Measurements from ENCODE around the gene BMPR2.
"Not testable (repeated sequence)": the region's sequence is repeated elsewhere in the genome, so short reads cannot be mapped to it uniquely, and the experiment has no call there.

BMPR2 gene

GRCh38 chr2:202510911-202511310, 134.8 kb downstream of the BMPR2 start:
- peak; percentile 32 for FAIRE-seq
- DNase-seq (ENCODE audit: insufficient read length, low spot score): no peak
- TF ChIP-seq CTCF (IDR thresholded peaks at IDR 0.05; ENCODE audit: insufficient read depth, missing control alignments): no peak

- DNase-seq (ENCODE audit: insufficient read length, low spot score): no peak
- FAIRE-seq: peak; percentile 21
Measured at GRCh38 chr2:202512176-202512575, 136.0 kb downstream of the BMPR2 start.

DNA sequence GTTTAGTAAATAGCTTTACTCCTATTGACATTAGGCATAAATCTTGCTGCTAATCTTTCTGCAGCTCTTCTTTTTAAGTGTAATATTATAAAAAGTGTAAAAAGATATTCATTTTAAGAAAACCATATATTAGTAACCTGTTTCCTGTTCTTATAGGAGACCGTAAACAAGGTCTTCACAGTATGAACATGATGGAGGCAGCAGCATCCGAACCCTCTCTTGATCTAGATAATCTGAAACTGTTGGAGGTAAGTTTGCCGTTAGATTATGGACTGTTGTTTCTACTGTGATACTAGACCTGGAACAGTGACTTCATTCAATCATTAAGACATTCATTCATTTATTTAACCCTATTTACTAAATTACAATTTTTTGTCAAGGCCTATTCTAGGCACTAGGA, 138.6 kb downstream of the BMPR2 start:
- no peak for DNase-seq (ENCODE audit: insufficient read length, low spot score)
- FAIRE-seq: no peak
- TF ChIP-seq CTCF (IDR thresholded peaks at IDR 0.05; ENCODE audit: insufficient read depth, missing control alignments): no peak

More at GRCh38 chr2:202512176-202512575, 136.0 kb downstream of the BMPR2 start:
- TF ChIP-seq CTCF (IDR thresholded peaks at IDR 0.05; ENCODE audit: insufficient read depth, missing control alignments): no peak

DNA sequence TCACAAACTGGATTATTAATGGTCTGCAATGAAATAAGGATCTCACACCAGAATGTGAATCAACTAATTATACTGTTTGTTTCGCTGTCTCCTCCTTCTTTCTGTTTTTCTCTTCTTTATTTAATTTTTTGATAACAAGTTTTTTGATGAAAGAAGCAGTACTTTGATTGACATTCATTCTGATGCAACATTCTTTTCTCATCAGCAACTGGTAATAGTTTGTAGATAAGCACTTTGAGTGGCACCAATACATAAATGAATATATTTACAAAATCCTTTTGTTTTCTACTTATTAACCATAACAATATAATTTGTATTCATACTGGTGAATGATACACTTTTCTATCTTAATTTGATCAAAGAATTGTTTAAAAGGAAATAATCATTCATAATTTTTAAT, 143.3 kb downstream of the BMPR2 start:
- FAIRE-seq (no peak), DNase-seq (ENCODE audit: insufficient read length, low spot score) (no peak)
- TF ChIP-seq CTCF (IDR thresholded peaks at IDR 0.05; ENCODE audit: insufficient read depth, missing control alignments): no peak

GRCh38 chr2:202521470-202521869, 145.3 kb downstream of the BMPR2 start:
- DNase-seq (ENCODE audit: insufficient read length, low spot score): no peak
- FAIRE-seq: no peak
- no peak for TF ChIP-seq CTCF (IDR thresholded peaks at IDR 0.05; ENCODE audit: insufficient read depth, missing control alignments)

GRCh38 chr2:202529389-202529788, 153.3 kb downstream of the BMPR2 start:
- DNase-seq (ENCODE audit: insufficient read length, low spot score) (no peak), FAIRE-seq (no peak)
- no peak for TF ChIP-seq CTCF (IDR thresholded peaks at IDR 0.05; ENCODE audit: insufficient read depth, missing control alignments)

GRCh38 chr2:202530038-202530437, 153.9 kb downstream of the BMPR2 start:
- no peak for FAIRE-seq
- no peak for DNase-seq (ENCODE audit: insufficient read length, low spot score)
- TF ChIP-seq CTCF (IDR thresholded peaks at IDR 0.05; ENCODE audit: insufficient read depth, missing control alignments): no peak

DNA sequence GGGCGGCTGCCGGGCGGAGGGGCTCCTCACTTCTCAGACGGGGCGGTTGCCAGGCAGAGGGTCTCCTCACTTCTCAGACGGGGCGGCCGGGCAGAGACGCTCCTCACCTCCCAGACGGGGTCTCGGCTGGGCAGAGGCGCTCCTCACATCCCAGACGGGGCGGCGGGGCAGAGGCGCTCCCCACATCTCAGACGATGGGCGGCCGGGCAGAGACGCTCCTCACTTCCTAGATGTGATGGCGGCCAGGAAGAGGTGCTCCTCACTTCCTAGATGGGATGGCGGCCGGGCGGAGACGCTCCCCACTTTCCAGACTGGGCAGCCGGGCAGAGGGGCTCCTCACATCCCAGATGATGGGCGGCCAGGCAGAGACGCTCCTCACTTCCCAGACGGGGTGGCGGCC, 159.2 kb downstream of the BMPR2 start:
- not testable (repeated sequence) for FAIRE-seq; DNase-seq (ENCODE audit: insufficient read length, low spot score)

Data from D721Med (cell line).